Measurements from ENCODE around the gene ACVR1.
A peak's percentile ranks its signal among the peaks of the same experiment; 100 is the strongest.

The ACVR1 gene

DNA sequence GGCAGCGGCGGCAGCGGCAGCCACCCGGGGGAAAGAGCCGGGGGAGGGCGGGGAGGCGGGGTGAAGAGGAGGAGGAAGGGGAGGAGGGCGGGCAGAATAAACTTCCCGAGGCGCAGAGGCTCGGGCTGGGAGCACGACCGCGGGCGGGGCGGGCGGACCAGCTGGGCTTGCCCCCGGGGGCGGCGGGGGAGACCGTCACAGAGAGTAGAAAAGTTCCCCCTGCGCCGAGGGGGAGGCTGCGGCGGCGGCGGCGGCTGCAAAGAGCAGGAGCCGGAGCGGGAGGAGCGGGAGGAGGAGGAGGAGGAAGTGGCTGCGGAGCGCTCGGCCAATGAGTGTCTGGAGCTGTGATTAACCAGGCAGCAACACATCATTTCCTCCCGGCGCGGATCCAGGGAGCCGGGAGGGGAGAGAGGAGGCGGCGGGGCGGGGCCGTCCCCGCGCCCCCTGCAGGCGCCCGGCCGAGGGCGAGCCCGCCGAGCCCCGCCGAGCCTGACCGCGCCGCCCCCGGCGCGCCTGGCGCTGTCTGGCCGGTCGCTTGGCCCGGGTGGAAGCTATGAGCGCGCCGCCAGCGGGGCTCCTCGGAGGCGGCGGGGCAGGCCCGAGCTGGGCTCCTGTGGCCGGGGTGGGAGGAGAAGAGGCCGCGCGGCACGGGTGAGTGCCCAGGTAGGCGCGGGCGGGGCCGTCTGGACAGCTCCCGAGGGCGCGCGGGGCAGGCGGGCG is at the start of gene ACVR1:
ACVR1 (minus strand) TSS at position 265 of the 720 bp plus-strand sequence. CDS start 76,837 bp downstream, outside the sequence.
- DNase-seq = peak; percentile 89

DNA sequence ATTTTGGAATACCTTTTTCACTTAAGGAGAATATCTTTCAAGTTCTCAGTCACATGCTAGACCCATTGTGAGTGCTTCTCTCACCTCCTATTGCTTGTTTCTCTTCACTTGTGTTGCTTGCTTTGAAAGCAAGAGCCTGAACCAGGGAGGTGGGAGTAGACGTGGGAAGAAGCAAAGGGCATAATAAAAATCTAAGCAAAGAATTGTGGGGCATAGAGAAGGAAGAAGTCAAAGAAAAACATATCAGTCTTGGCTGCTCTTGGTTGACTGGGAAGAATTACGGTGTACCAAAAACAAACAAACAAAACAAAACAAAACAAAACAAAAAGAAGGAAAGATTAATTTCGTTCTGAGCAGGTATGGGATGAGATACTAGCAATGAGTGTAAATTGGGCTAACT is 48.9 kb upstream of the ACVR1 start:
- no peak for DNase-seq

DNA sequence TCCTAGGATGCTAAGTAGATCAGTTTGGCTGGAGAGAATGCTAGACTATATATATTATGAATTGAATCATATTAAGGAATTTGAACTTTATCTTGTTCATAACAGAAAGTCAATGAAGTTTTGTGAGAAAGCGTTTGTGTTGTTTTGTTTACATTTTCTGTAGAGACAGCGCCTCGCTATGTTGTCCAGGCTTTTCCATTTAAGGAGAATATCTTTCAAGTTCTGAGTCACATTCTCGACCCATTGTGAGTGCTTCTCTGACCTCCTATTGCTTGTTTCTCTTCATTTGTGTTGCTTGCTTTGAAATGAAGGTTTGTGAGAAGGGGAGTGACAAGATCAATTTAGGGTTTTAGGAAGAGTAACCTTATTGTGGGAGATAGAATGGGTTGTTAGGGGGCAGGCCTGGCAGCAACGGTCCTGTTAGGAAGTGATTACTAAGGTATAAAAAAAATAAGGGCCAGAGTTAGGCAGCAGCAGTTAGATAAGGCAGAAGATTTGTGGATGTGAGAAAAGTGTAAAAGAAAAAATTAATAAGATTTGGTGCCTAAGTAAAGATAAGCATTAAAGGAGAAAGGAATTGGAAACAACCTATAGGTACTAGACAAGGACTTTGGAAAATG is 47.6 kb upstream of the ACVR1 start:
- DNase-seq = no peak

- no peak for DNase-seq
Measured at GRCh38 chr2:157922815-157923214, 46.7 kb upstream of the ACVR1 start.

- DNase-seq = no peak
Measured at GRCh38 chr2:157922336-157922735, 46.2 kb upstream of the ACVR1 start.

- no peak for DNase-seq
Measured at GRCh38 chr2:157920736-157921135, 44.6 kb upstream of the ACVR1 start.

- DNase-seq = no peak
Measured at GRCh38 chr2:157919181-157919580, 43.1 kb upstream of the ACVR1 start.

DNA sequence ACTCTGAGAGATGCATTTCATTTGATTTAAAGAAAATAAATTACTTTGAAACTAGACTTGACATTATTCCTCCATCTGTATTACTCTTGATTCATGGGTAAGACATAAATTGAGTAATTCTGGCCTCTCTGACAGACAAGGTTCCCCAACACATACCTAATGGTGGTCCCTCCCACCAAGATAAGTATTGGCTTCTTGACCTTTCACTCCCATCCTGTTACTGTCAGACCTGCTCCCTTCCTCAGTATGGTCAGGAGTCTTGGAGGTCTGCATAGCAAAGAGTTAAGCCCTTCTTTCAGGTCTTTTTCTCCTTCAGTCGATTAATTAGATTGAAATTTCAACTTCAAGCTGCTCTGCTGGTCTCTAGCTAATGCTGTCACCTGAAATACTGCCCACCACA is 42.2 kb upstream of the ACVR1 start:
- no peak for DNase-seq

DNA sequence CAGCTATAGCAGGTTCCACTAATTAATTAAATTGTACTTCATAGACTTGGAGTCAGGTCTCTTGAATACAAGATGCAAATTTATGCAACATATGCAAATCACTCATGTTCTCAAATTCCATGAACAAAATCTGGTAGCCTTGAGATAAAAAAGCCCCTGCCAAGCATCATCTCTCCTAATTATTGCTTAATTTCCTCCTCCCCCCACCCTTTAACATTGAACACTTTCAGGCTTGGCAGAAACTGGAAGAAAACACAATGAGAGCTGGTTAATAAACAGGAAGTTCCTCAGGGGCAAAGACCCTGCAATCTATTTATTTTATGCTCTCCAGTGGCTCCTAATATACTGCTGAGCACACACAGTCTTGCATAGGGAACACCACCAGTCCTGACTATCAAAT is 35.6 kb upstream of the ACVR1 start:
- no peak for DNase-seq

DNA sequence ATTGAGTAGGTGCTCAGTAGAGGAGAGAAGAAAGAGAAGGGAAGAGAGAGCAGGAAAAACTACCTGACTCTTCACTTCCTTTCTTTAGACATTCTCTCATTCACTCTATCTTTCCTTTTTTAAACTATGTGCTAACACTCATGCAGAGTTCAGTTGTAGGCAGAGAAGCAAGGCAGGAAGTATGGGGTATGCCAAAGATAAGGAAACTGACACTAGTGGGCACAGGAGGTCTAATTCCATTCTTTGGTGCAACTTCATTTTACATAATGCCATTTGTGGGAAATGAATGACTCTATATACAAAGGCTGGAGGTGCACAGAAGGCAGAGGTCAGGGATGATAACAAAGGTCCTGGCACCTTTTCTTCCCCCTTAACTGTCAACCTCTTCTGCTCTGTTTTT is 35.1 kb upstream of the ACVR1 start:
- DNase-seq = no peak

DNA sequence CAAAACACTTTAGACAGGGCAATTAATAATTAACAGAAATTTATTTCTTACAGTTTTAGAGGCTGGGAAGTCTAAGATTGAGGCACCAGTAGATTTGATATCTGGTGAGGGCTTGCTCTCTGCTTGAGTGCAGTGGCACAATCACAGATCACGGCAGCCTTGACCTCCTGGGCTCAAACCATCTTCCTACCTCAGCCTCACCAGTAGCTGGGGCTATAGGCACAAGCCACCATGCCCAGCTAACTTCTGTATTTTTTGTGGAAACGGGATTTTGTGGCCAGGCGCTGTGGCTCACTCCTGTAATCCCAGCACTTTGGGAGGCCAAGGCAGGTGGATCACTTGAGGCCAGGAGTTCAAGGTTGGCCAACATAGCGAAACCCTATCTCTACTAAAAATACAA is 29.0 kb upstream of the ACVR1 start:
- no peak for DNase-seq

- DNase-seq = no peak
Measured at GRCh38 chr2:157903626-157904025, 27.5 kb upstream of the ACVR1 start.

- no peak for DNase-seq
Measured at GRCh38 chr2:157903151-157903550, 27.0 kb upstream of the ACVR1 start.

DNA sequence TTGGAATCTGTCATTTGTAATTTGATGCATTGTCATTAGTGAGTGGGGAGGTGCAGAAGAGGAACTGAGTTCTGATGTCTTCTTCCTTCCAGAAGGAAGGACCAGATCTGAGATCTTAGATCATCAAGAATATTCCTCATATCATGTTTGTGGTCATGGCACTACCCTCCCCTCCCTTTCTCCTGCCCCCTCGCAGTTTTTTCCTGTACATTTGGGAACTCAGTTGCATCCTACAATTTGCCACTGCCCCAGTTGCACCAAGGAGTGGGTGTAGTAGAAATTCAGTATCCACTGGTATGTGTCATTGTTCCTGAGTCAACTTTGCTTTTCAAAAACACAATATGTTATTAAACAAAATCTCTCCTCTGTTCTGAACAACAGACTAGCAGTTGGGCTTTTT is 26.6 kb upstream of the ACVR1 start:
- no peak for DNase-seq

GRCh38 chr2:157901325-157901724 is 25.2 kb upstream of the ACVR1 start:
- DNase-seq = peak; percentile 46

- DNase-seq = no peak
Measured at GRCh38 chr2:157900684-157901083, 24.6 kb upstream of the ACVR1 start.

DNA sequence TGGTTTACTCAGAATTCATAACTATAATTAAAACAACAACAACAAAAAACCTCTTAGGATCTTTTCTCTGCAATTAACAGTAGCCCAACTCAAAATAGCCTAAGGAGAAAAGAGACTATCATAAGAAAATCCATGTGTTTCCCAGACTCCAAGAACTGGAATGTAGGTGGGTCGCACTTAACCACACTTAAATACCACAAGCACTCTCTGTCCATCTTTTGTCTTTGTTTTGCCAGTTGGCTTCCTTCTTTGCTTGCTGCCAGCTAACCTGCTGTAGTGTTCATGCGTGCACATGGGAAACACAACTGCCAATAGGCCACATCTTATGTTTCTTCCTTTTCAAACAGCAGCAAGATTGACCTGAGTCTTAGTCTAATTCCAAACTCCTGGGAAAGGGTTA is 24.1 kb upstream of the ACVR1 start:
- DNase-seq = no peak

GRCh38 chr2:157899125-157899839 is 23.2 kb upstream of the ACVR1 start:
- no peak for DNase-seq

GRCh38 chr2:157898591-157898996 is 22.5 kb upstream of the ACVR1 start:
- DNase-seq = peak; percentile 75

DNA sequence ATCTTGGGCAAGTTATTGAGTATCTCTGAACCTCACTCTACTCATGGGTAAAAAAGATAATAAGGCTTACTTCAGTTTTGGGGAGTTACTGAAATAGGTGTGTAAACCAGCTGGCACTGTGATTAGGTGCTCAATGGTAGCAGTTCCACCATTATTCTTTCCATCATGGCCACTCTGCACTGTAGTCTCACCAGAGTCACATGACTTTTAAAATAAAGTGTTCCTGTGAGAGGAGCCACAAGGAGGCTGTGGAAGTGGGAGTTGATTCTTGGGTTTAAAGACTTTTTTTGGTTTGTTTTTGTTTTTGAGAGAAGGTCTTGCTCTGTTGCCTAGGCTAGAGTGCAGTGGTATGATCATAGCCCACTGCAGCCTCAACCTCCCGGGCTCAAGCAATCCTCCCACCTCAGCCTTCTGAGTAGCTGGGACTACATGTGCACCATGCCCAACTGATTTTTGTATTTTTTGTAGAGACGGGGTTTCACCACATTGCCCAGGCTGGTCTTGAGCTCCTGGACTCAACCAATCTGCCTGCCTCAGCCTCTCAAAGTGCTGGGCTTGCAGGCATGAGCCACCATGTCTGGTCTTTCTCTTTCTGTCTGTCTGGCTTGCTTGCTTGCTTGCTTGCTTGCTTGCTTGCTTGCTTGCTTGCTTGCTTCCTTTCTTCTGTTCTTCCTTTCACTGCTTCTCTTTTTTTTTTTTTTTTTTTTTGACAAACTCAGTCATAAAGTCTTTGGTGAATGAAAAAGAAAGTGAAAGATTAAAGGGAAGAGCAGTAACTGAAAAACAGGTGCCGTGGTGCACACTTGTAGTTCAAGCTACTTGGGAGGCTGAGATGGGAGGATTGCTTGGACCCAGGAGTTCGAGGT is 21.2 kb upstream of the ACVR1 start:
- DNase-seq = peak; percentile 64

- peak; percentile 59 for DNase-seq
Measured at GRCh38 chr2:157895531-157895930, 19.4 kb upstream of the ACVR1 start.

DNA sequence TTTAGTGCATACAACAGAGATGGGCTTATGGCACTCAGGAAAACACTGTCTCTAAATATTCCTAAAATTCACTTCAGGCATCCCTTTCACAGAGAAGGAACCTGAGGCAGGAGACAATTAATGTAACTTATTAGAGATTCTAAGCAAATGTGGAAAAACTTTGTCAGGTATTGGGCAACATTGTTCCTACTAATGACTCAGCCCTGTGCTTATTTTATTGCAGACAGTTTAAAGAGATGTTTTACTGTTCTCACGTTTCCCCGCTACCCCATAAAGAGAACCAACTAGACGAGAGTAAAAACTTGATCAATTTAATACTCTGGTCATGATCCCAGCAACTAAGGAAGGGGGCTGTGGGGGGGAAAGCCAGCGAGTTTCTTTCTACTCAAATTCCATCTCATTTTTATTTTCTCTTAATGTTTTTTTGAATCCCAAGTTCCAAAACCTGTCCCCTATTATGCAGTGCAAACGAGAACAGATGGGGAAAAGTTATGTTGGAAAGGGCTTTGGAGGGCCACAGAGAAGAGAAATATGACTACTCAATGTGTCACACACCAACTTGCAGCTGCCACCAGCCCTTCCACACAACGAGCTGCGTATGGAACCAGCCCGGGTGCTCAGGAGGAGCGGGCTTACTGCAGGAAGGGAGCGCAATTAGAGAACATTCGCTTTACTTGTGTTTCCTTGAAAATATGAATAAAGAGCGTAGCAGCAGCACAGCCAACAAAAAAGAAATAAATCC is 18.7 kb upstream of the ACVR1 start:
- DNase-seq = no peak

Data from CD4-positive, alpha-beta T cell treated with Interleukin-6 for 4 hours (primary cell).